GM12891 (cell line): ENCODE data around the gene ZNF397.

Experiments
- POLR2A ChIP-seq: IDR thresholded peaks from 2 replicates; pipeline ENCODE4 v1.6.1; 2011; ENCODE audit warnings: low read depth, low read length, control low read depth
- POLR2AphosphoS5 ChIP-seq: IDR thresholded peaks from 2 replicates; pipeline ENCODE4 v1.6.1; 2011; ENCODE audit warnings: low read depth, low read length, control low read depth
- SPI1 ChIP-seq: IDR thresholded peaks from 2 replicates; pipeline ENCODE4 v1.6.1; 2011; ENCODE audit warnings: low read depth, low read length, control low read depth

- peak; percentile 97 for TF ChIP-seq POLR2A
- peak; percentile 96 for TF ChIP-seq POLR2AphosphoS5
- TF ChIP-seq SPI1, result no peak
Observed at GRCh38 chr18:35290094-35290735, 49.4 kb downstream of the ZNF397 start, which contains the start of gene ZSCAN30.
